Muscle of leg (tissue), 11 donors: ENCODE data around the gene CPNE4. TPM values are rescaled to one million over a fixed set of nuclear protein-coding genes. Genes with fewer than 3 reads are reported as not detected.

ENCODE experiments used
- DNase-seq: peaks from one replicate; pipeline ENCODE4 v3.0.0; 2013
- H3K27ac ChIP-seq: one replicate; pipeline ENCODE4 v1.5.1; 2013; ENCODE audit warnings: mild to moderate bottlenecking, low read length, control low read depth
- H3K27me3 ChIP-seq: one replicate; pipeline ENCODE4 v1.6.1; 2013; ENCODE audit warnings: low read length; ENCODE audit not compliant: control insufficient read depth, insufficient read depth
- H3K36me3 ChIP-seq: one replicate; pipeline ENCODE4 v1.6.1; 2013; ENCODE audit warnings: low read length; ENCODE audit not compliant: control insufficient read depth, insufficient read depth
- H3K4me1 ChIP-seq: one replicate; pipeline ENCODE4 v1.6.1; 2013; ENCODE audit warnings: low read length; ENCODE audit not compliant: control insufficient read depth, insufficient read depth
- H3K4me3 ChIP-seq: one replicate; pipeline ENCODE4 v1.5.1; 2013; ENCODE audit warnings: low read length, control low read depth
- H3K9me3 ChIP-seq: replicated peaks from 2 replicates; pipeline ENCODE4 v1.6.1; 2013; ENCODE audit warnings: low read depth, low read length; ENCODE audit not compliant: control insufficient read depth
- WGBS: methylation state at CpG from one replicate; pipeline ENCODE4 v1.1.5; 2013; ENCODE audit warnings: missing lambda C conversion rate; ENCODE audit not compliant: insufficient coverage; 5-methylcytosine and 5-hydroxymethylcytosine counted together
- polyA plus RNA-seq, 8 donors: library from polyadenylated mRNA; unstranded; fragments of 120-200 nt; gene quantifications; one replicate each; pipeline versions ENCODE4 v1.2.1 to v1.2.3, GENCODE V29; 2013; ENCODE audit warnings: inconsistent platforms in 1 of 8, low replicate concordance in 1 of 8; ENCODE audit not compliant: insufficient read length in 8 of 8, insufficient read depth in 1 of 8
- total RNA-seq: library from RNA; stranded (reverse); fragments of 120-200 nt; gene quantifications from one replicate; pipeline ENCODE4 v1.2.4, GENCODE V29; 2013

The CPNE4 gene
- total and polyA plus RNA-seq, 9 donors: 0.07 to 0.31 (median 0.09) TPM; not detected in 2

GRCh38 chr3:131925571-131925970 is 109.2 kb downstream of the CPNE4 start:
- no peaks in the 10 kb centered on the region for H3K27me3 ChIP-seq
- no peak for DNase-seq
- H3K27ac ChIP-seq: no peak overlapping the region
- WGBS: no CpG with 5 or more reads among the region's 1 CpG
- no peaks in the 10 kb centered on the region for H3K36me3 ChIP-seq
- no peak overlapping the region for H3K4me3 ChIP-seq
- no peaks in the 10 kb centered on the region for H3K4me1 ChIP-seq
- H3K9me3 ChIP-seq: no peaks in the 10 kb centered on the region

- no CpG with 5 or more reads among the region's 1 CpG for WGBS
- no peak overlapping the region for H3K4me3 ChIP-seq
- no peaks in the 10 kb centered on the region for H3K36me3 ChIP-seq
- DNase-seq: no peak
- H3K9me3 ChIP-seq: no peaks in the 10 kb centered on the region
- no peaks in the 10 kb centered on the region for H3K27me3 ChIP-seq
- no peaks in the 10 kb centered on the region for H3K4me1 ChIP-seq
- no peak overlapping the region for H3K27ac ChIP-seq
Observed at GRCh38 chr3:131922356-131922755, 112.5 kb downstream of the CPNE4 start.

GRCh38 chr3:131917006-131917405 is 117.8 kb downstream of the CPNE4 start:
- H3K9me3 ChIP-seq: no peaks in the 10 kb centered on the region
- no peaks in the 10 kb centered on the region for H3K27me3 ChIP-seq
- no peak for DNase-seq
- 72% methylated on average over 3 of the region's 3 CpGs for WGBS
- H3K36me3 ChIP-seq: no peaks in the 10 kb centered on the region
- H3K27ac ChIP-seq: no peak overlapping the region
- H3K4me3 ChIP-seq: no peak overlapping the region
- H3K4me1 ChIP-seq: no peaks in the 10 kb centered on the region

DNA sequence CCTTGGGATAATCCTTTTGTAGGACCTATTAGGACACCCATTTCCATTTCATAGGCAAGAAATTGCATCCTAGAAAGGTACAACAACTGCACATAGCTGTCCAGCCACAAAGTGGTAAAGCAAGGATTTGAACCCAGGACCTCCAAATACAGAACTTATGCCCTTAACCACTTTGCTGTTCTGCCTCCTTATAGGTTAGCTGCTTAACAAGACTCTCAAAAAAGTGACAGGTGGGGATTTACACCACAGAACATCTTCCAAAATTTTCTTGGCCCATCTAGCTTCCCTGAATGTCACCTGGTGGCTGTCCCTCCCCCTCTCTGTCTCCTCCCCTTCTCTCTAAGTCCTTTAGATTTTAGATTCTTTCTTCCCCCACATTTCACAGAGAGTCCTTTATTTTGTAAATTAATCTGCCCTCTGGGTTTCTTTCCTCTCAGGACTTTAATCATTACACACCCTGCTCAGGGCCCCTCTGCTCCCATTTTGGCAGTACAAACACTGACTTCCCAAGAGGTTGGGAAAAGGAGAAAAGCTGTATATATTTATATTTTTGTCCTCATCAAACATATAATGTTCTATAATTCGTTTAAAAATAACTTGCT is 120.6 kb downstream of the CPNE4 start:
- Histone ChIP-seq H3K27ac (no peak overlapping the region), H3K9me3 (no peaks in the 10 kb centered on the region), H3K4me3 (no peak overlapping the region), H3K27me3 (no peaks in the 10 kb centered on the region), H3K4me1 (no peaks in the 10 kb centered on the region), H3K36me3 (no peaks in the 10 kb centered on the region)
- no peak for DNase-seq
- WGBS: no CpG with 5 or more reads among the region's 1 CpG

- Histone ChIP-seq H3K36me3 (no peaks in the 10 kb centered on the region), H3K27ac (no peak overlapping the region), H3K27me3 (no peaks in the 10 kb centered on the region), H3K9me3 (no peaks in the 10 kb centered on the region), H3K4me1 (no peaks in the 10 kb centered on the region), H3K4me3 (no peak overlapping the region)
- DNase-seq: no peak
- WGBS: no CpG with 5 or more reads among the region's 2 CpGs
Observed at GRCh38 chr3:131912255-131912654, 122.6 kb downstream of the CPNE4 start.

GRCh38 chr3:131907796-131908195 is 127.0 kb downstream of the CPNE4 start:
- no peak overlapping the region for H3K27ac ChIP-seq
- H3K27me3 ChIP-seq: no peaks in the 10 kb centered on the region
- no peaks in the 10 kb centered on the region for H3K4me1 ChIP-seq
- H3K36me3 ChIP-seq: no peaks in the 10 kb centered on the region
- no peak overlapping the region for H3K4me3 ChIP-seq
- WGBS: no CpG with 5 or more reads among the region's 1 CpG
- no peaks in the 10 kb centered on the region for H3K9me3 ChIP-seq
- DNase-seq: no peak

DNA sequence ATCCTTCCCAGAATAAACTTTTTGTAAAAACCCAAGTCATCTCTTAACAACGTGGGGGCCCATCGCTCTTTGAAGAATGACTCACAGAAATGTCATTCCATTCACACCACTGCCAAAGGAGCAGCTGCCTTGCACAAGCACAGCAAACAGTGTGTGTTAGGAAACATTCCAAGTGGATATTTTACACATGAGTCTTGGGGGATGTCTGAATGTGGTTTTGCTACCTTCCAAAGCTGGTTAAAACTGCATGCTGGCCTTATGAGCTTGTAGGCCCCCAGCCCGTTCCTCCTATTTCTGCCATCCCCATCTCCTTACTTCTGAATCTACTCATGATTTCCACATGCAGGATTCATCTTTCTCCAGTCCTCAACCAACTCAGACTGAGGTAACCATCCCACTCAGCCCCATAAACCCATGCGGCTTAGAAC is 130.8 kb downstream of the CPNE4 start:
- peak; percentile 6 for DNase-seq
- 86% methylated on average over 2 of the region's 4 CpGs for WGBS
- H3K27me3 ChIP-seq: no peaks in the 10 kb centered on the region

DNA sequence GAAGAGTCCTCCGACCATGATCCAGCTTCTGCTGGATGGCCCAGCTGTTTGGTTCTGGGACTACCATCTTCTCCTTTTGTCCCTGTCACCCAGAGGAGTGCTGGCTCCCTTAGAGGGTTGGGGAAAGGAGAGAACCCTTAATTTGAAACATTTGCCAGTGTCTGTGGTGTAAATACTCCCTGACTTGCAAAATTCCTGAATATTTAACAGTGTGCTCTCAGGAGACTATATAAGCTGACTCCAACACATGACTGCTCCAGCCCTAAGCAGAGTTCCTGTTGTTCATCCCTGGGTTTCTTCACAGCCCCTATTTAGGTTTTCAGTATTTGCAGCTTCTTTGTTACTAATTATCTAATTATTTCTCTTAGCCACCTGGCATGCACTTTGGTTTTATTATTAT is 133.1 kb downstream of the CPNE4 start:
- no peaks in the 10 kb centered on the region for H3K27me3 ChIP-seq
- no peak for DNase-seq
- WGBS: no CpG with 5 or more reads among the region's 1 CpG

More for the DNA sequence above, 130.8 kb downstream of the CPNE4 start:
- no peak overlapping the region for H3K4me3 ChIP-seq
- H3K9me3 ChIP-seq: no peaks in the 10 kb centered on the region
- H3K4me1 ChIP-seq: no peaks in the 10 kb centered on the region
- H3K36me3 ChIP-seq: no peaks in the 10 kb centered on the region
- H3K27ac ChIP-seq: no peak overlapping the region

DNA sequence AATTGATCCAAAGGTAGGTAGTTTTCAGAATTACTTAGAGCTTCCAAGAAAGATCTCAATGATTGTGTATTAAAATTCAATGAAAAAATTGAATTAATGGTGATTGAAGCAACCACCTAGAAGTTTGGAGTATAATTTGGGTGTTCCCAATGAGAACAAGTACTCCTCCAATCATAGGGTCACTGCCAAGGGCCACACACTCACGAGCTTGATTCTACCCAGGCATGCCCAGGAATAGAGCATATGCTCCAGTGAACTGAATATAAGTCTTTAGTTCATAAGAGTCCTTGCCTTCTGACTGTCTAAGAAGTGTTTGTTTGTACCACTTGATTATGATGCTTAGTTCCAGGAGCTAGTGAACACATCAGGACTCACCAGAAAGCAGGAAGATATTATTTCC is 133.9 kb downstream of the CPNE4 start:
- 60% methylated on average over 1 of the region's 1 CpG for WGBS
- no peak for DNase-seq
- H3K27me3 ChIP-seq: no peaks in the 10 kb centered on the region
- H3K4me1 ChIP-seq: no peaks in the 10 kb centered on the region
- no peak overlapping the region for H3K4me3 ChIP-seq
- H3K9me3 ChIP-seq: no peaks in the 10 kb centered on the region
- no peak overlapping the region for H3K27ac ChIP-seq
- no peaks in the 10 kb centered on the region for H3K36me3 ChIP-seq

More for the DNA sequence above, 133.1 kb downstream of the CPNE4 start:
- Histone ChIP-seq H3K4me1 (no peaks in the 10 kb centered on the region), H3K27ac (no peak overlapping the region), H3K36me3 (no peaks in the 10 kb centered on the region), H3K9me3 (no peaks in the 10 kb centered on the region), H3K4me3 (no peak overlapping the region)

- Histone ChIP-seq H3K4me1 (no peaks in the 10 kb centered on the region), H3K27me3 (no peaks in the 10 kb centered on the region), H3K9me3 (no peaks in the 10 kb centered on the region), H3K36me3 (no peaks in the 10 kb centered on the region), H3K4me3 (no peak overlapping the region), H3K27ac (no peak overlapping the region)
- no peak for DNase-seq
- 100% methylated on average over 1 of the region's 5 CpGs for WGBS
Observed at GRCh38 chr3:131899021-131899420, 135.8 kb downstream of the CPNE4 start.

GRCh38 chr3:131898346-131898745 is 136.5 kb downstream of the CPNE4 start:
- Histone ChIP-seq H3K9me3 (no peaks in the 10 kb centered on the region), H3K4me1 (no peaks in the 10 kb centered on the region), H3K27ac (no peak overlapping the region), H3K36me3 (no peaks in the 10 kb centered on the region), H3K27me3 (no peaks in the 10 kb centered on the region), H3K4me3 (no peak overlapping the region)
- no peak for DNase-seq
